ENCODE data around the gene NRXN3. TPM values are rescaled to one million over a fixed set of nuclear protein-coding genes. Genes with fewer than 3 reads are reported as not detected.

Gene NRXN3
- total RNA-seq, 4 donors from 2014 or later = 0.56 to 1.6 (median 1.1) TPM

DNA sequence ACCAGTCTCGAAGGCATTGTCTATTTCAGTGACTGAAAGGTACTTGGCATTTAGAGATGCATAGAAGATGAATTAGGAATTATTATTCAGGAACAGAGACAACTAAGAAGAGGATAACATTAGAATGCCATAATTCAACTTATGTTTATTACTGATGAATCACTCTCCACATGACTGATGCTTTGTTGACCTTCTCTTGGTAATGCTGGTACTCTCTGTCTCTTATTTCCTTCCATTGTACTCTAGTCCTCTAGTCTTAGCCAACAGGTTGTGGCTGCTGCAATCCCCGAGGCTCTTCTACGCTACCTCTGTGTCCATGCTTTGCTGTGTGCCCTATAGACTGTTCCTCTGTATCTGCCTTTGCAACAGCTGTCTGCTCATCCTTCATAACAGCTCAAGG lies 652.9 kb downstream of the NRXN3 start:
- intact Hi-C loops (cut with DNase I) = no loop called here
- no peak for DNase-seq
- Histone ChIP-seq H3K4me3 (replicated peaks in 1 of 3) (no peak overlapping the region), H3K27ac (no peak overlapping the region), H3K27me3 (no peaks in the 10 kb centered on the region), H3K36me3 (no peaks in the 10 kb centered on the region), H3K4me1 (no peaks in the 10 kb centered on the region), H3K9me3 (no peaks in the 10 kb centered on the region)
- WGBS, 2 donors = 85 to 87% methylated on average over 3 of the region's 3 CpGs
- TF ChIP-seq, protein P1, sequence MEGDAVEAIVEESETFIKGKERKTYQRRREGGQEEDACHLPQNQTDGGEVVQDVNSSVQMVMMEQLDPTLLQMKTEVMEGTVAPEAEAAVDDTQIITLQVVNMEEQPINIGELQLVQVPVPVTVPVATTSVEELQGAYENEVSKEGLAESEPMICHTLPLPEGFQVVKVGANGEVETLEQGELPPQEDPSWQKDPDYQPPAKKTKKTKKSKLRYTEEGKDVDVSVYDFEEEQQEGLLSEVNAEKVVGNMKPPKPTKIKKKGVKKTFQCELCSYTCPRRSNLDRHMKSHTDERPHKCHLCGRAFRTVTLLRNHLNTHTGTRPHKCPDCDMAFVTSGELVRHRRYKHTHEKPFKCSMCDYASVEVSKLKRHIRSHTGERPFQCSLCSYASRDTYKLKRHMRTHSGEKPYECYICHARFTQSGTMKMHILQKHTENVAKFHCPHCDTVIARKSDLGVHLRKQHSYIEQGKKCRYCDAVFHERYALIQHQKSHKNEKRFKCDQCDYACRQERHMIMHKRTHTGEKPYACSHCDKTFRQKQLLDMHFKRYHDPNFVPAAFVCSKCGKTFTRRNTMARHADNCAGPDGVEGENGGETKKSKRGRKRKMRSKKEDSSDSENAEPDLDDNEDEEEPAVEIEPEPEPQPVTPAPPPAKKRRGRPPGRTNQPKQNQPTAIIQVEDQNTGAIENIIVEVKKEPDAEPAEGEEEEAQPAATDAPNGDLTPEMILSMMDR (IDR thresholded peaks at IDR 0.05) = no peak
- TF ChIP-seq POLR2A (IDR thresholded peaks at IDR 0.05) = no peak

DNA sequence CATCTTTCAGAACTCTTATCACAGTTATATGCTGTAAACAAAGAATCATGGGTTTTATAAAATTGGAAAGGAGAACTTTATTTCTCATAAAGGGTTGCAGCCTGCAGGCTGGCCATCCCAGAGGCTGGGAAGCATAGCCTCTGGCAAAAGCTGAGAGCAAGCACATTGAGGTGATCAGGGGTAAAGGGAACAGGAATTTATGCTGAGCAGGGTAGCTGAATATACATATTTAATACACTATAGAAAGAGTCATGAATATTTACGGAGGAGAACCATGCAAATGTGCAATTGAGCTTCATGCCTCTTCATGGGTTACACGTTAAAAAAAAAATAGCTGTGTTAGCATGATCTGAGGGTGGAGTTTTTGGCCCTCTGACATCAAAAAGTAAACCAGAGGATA lies 653.3 kb downstream of the NRXN3 start:
- no peak overlapping the region for H3K4me3 ChIP-seq (replicated peaks in 1 of 3)
- no peaks in the 10 kb centered on the region for H3K36me3 ChIP-seq
- no peaks in the 10 kb centered on the region for H3K4me1 ChIP-seq
- TF ChIP-seq, protein P1 (IDR thresholded peaks at IDR 0.05) = no peak
- TF ChIP-seq POLR2A (IDR thresholded peaks at IDR 0.05) = no peak
- DNase-seq = no peak
- no peaks in the 10 kb centered on the region for H3K9me3 ChIP-seq
- 81 to 87% methylated on average over 2 of the region's 2 CpGs for WGBS, 2 donors
- intact Hi-C loops (cut with DNase I) = no loop called here
- no peaks in the 10 kb centered on the region for H3K27me3 ChIP-seq
- H3K27ac ChIP-seq = no peak overlapping the region

DNA sequence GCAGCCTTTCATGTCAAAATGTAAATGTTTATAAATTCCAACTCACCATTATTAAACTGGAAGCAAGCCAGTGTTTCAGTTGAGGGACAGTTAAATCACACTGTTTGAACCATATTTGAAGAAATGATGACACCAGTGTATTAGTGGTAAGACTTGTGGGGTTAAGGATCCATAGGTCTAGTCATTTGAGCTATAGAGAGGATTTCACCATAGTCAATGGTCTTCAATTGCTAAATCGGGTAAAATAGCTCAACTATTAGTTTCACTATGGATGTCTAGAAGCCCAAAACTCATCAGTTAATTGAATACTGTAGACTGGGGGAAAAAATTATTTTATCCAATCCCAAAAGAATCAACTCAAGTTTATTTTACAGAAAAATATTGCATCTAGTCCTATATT lies 659.1 kb downstream of the NRXN3 start:
- TF ChIP-seq POLR2A (IDR thresholded peaks at IDR 0.05) = no peak
- TF ChIP-seq, protein P1 (IDR thresholded peaks at IDR 0.05) = no peak
- Histone ChIP-seq H3K4me3 (replicated peaks in 1 of 3) (no peak overlapping the region), H3K9me3 (no peaks in the 10 kb centered on the region), H3K27me3 (no peaks in the 10 kb centered on the region), H3K36me3 (no peaks in the 10 kb centered on the region), H3K27ac (no peak overlapping the region), H3K4me1 (no peaks in the 10 kb centered on the region)
- no peak for DNase-seq
- intact Hi-C loops (cut with DNase I) = no loop called here
- WGBS, 2 donors = 95 to 100% methylated on average over 1 of the region's 1 CpG

DNA sequence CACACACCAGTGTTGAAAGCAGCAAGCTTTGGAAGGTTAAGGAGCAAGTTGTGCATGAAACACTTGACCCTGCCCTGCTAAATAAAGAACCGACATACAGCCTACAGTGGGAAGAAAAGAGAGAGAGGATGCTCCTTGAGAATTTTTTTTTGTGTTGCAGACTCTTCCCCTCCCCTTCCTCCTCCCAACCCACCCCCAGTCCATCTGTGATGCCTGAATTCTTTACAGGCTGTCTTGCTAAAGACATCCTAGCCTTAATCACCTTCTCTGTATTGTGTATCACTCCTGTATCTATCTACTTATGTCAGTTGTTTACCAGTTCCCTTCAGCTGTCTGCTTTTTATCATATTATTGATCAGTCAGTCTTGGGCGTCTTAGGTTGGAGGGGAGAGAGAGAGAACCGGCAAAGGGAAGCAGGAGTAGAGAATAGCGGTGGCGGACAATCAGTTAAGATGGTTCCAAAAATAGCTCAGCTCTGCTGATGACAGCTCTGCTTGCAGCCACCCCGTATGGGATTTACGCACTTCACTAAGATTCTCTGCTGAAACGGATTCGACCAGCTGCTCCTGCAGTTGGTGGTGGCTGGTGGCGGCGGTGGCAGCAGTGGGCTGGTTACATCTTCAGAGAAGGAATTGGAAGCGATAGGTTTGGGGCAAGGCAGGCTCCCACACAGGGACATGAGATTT lies 664.7 kb downstream of the NRXN3 start:
- no peaks in the 10 kb centered on the region for H3K4me1 ChIP-seq
- 61 to 64% methylated on average over 12 of the region's 12 CpGs for WGBS, 2 donors
- intact Hi-C loops (cut with DNase I) = no loop called here

DNA sequence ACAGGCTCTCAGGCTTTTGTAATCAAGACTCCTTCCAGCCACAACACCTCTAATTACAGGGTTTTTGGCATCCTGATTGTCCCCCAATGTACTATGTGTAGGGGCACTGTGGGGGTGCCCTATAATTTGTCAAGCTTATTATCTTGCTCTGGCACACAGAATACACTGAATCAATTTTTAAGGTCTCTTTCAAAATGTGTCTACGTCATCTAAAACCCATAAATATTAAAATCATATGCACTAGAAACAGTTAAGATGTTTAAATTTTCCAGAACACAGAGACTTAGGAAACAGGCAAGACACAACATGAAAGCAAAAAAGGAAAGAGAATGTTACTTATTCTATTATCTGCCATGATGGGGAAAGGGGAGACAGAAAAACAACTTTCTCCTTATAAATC lies 665.7 kb downstream of the NRXN3 start:
- Histone ChIP-seq H3K4me3 (replicated peaks in 1 of 3) (no peak overlapping the region), H3K4me1 (no peaks in the 10 kb centered on the region), H3K27ac (no peak overlapping the region), H3K27me3 (no peaks in the 10 kb centered on the region), H3K9me3 (no peaks in the 10 kb centered on the region), H3K36me3 (no peaks in the 10 kb centered on the region)
- 88% methylated on average over 1 of the region's 1 CpG for WGBS, 2 donors
- DNase-seq = no peak
- intact Hi-C loops (cut with DNase I) = no loop called here
- TF ChIP-seq POLR2A (IDR thresholded peaks at IDR 0.05) = no peak
- TF ChIP-seq, protein P1 (IDR thresholded peaks at IDR 0.05) = no peak

More for the DNA sequence above, 664.7 kb downstream of the NRXN3 start:
- no peak overlapping the region for H3K27ac ChIP-seq
- DNase-seq = no peak
- H3K9me3 ChIP-seq = no peaks in the 10 kb centered on the region
- no peak overlapping the region for H3K4me3 ChIP-seq (replicated peaks in 1 of 3)
- H3K36me3 ChIP-seq = no peaks in the 10 kb centered on the region
- TF ChIP-seq, protein P1 (IDR thresholded peaks at IDR 0.05) = no peak
- no peak for TF ChIP-seq POLR2A (IDR thresholded peaks at IDR 0.05)
- H3K27me3 ChIP-seq = no peaks in the 10 kb centered on the region
